HG02885 (cell line): ENCODE data around the gene P4HA2.

Experiments
- ATAC-seq: cut with Tn5 transposase; IDR thresholded peaks from one replicate; pipeline ENCODE4 v1.9.1; 2021; ENCODE audit warnings: mild to moderate bottlenecking; ENCODE audit not compliant: unreplicated experiment, poor library complexity

Gene P4HA2

GRCh38 chr5:132227485-132228240 lies at the start of gene P4HA2:
Gene P4HA2, minus strand, starts transcription at chr5:132227853. Its CDS starts 9,227 bp downstream, at chr5:132218626.
- peak; percentile 96 for ATAC-seq

- no peak for ATAC-seq
These were observed 49.6 kb upstream of the P4HA2 start for GRCh38 chr5:132277256-132277655.

DNA sequence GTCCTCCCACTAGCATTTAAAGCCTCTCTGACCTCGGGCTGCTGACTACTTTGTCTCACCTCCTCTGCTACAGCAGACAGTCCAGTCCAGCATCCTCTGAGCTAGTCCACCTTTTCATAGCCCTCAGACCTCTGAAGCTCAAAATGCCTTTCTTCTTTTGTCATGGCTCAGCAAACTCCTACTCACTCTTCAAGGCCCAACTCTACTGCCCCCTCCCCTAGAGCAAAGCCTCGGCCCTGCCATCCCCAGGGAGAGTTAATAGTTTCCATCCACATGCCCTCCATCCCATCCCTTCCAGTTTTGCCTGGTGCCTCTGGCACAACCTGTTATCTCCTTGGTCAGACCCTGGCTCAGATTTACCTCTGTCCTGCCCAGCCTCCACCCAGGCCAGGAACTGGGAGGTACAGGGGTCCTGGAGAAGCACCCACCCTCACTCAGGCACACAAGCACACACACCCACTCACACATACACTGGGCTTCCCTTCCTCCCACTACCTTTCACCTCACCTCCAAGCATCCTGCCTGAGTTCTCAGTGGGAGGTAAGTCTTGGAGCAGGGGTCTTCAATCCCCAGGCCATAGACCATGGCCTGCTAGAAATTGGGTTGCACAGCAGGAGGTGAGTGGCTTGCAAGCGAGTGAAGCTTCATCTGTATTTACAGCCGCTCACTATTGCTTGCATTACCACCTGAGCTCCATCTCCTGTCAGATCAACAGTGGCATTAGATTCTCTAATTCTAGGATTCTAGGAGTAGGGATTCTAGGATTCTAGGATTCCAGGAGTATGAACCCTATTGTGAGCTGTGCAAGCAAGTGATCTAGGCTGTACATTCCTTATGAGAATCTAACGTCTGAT lies 47.9 kb upstream of the P4HA2 start:
- ATAC-seq: no peak

GRCh38 chr5:132274050-132274792 lies 46.6 kb upstream of the P4HA2 start:
- no peak for ATAC-seq

GRCh38 chr5:132273631-132274030 lies 46.0 kb upstream of the P4HA2 start:
- no peak for ATAC-seq

DNA sequence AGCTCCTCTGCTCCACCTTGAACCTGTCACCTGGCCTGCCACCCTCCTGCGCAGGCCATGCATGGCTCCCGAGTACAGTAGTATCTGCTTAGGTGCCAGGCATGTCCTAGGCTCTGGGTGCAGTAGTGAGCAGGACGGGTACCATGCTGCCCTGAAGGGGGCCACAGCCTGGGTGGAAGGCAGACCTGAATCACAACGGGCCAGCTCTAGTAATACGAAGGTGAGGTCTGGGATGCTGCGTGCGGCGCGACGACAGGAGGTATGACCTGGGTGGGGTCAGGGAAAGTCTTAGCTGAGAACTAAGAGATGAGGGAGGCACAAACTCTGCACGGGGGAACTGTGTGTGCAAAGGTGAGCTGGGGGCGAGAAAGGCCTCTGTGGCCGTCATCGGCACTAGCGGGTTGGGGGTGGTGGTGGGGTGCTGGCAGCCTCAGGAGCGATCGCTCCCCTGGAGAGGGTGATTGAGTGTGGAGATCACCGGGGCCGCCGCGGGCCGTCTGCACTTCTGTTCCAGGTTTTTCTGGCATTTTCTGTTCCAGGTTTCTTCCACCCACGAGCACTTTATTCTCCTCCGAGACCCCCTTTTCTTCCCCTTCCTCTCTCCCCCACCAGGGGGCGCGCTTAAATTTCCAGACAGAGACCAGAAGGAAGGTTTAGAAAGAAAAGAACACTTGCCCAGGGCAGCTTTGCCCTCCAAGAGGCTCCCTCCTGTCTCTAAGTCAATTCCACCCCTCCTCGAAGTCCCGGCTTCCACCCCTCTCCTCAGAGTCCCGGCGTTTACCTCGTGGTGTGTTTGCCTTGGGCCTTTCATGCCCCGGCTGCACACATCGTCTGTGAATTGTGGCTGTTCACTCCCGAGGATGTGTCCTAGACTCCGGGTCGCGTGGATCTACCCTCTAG lies 44.9 kb upstream of the P4HA2 start:
- no peak for ATAC-seq

- ATAC-seq: no peak
These were observed 43.9 kb upstream of the P4HA2 start for GRCh38 chr5:132271251-132272246.

- ATAC-seq: no peak
These were observed 43.1 kb upstream of the P4HA2 start for GRCh38 chr5:132270706-132271105.

- no peak for ATAC-seq
These were observed 42.6 kb upstream of the P4HA2 start for GRCh38 chr5:132270335-132270665.

GRCh38 chr5:132269635-132270334 lies 42.1 kb upstream of the P4HA2 start:
- ATAC-seq: no peak

GRCh38 chr5:132268769-132269551 lies 41.3 kb upstream of the P4HA2 start:
- peak; percentile 76 for ATAC-seq

DNA sequence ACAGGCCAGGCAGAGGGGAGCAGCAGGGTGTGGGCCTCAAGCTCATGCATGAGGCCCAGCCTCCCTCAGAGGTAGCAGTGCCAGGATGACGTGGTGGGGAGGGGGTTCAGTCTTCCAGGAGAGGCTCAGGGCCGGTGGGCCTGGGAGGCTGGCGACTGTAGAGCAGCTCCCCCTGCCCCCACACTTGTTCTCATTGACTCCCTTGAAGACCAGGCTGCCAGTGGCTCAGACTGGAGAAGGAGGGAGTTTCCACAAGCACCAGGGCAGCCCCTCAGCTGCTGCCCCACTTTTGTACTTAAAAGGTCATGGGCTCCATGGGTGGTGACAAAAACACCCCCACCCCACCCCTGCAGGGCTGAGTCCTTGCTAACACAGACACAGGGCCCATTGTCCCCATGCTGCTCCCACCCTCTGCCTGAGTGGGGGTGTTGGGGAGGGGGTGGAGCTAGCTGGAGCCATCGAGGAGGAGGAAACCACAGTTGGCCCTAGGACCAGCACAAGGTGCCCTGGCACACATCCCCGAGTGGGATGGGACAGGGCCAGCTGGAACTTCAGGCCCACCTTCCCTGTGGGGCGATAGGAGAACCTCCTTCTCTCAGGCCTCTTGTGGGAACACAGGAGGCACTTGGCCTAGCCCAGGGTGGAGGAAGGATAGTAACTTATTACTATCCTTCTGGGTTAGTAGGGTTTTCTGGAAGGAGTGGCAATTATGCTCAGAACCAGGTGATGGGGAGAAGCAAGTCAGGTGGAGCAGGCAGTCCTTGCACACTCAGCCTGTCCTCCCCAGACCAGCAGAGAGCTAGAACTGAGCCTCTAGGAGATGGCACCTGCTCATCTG lies 40.5 kb upstream of the P4HA2 start:
- peak; percentile 6 for ATAC-seq

GRCh38 chr5:132267166-132267739 lies 39.6 kb upstream of the P4HA2 start:
- no peak for ATAC-seq

DNA sequence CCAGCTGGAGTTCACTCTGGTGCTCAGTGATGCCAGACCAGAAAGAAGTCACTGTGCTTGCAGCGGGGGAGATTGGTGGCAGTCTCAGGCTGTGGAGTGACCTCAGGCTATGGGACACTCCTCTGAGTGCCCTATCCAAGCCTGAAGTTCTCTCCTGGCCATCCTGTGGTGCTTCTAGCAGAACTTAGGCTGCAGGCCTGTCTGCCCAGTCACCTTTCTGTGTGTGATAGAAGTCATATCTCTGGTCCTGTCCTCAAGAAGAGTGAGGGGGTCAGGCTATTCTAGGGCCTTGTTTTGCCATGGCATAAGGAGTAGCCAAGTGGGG lies 39.1 kb upstream of the P4HA2 start:
- ATAC-seq: no peak

- no peak for ATAC-seq
These were observed 38.6 kb upstream of the P4HA2 start for GRCh38 chr5:132266031-132266835.
